M059J (cell line): Measurements from ENCODE around the gene SLC1A4. TPM values are rescaled to one million over a fixed set of nuclear protein-coding genes. Genes with fewer than 3 reads are reported as not detected.
"Not testable (repeated sequence)": the region's sequence is repeated elsewhere in the genome, so short reads cannot be mapped to it uniquely, and the experiment has no call there.

Experiments used
- DNase-seq: peaks from one replicate; pipeline ENCODE4 v3.0.0-alpha.2; 2012; ENCODE audit warnings: low read depth
- total RNA-seq: library from RNA; depleted of rRNA; stranded (reverse); fragments of >200 nt; shearing (Covaris generic); gene quantifications from 2 replicates; pipeline ENCODE4 v1.2.3, GENCODE V29; 2014

The SLC1A4 gene
- total RNA-seq, 1 experiment from 2014 or later = 15.4 TPM

DNA sequence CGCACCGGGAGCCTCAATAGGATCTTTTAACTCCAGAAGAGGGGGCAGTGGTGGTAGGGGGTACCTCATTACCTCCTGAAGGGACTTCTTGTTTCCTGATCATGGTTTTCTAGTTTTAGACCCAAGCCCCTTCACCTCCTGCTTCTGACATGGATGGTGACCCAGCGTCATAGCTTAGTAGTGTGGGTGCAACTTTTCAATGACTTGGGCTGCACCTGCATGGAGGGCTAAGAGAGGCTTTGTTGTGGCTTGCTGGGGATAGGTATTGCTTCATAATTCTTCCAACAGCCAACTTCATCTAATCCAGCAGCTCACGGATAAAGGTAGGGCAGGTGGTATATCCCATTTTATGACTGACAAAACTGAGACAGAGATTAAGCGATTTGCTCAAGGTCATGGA lies 3.0 kb downstream of the SLC1A4 start:
- DNase-seq = no peak

GRCh38 chr2:64992990-64993389 lies 3.8 kb downstream of the SLC1A4 start:
- DNase-seq = no peak

DNA sequence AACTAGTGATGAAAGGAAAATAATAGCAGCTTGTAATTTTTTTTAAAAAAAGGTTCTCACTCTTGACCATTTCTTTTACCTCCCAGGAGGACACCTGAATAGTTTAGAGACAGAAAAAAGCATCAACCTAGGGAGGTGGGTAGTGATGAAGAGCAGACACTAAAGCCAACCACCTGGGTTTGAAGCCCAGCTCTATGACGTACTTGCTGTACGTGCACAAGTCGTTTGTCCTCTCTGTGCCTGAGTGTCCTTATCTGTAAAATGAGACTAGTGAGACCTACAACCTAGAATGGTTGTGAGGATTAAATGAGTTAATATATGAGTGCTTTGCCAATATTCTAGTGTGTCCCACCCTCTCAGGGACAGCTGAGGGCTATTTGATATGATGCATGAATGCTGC lies 5.8 kb downstream of the SLC1A4 start:
- no peak for DNase-seq

GRCh38 chr2:64996871-64997307 lies 7.7 kb downstream of the SLC1A4 start:
- DNase-seq = no peak

DNA sequence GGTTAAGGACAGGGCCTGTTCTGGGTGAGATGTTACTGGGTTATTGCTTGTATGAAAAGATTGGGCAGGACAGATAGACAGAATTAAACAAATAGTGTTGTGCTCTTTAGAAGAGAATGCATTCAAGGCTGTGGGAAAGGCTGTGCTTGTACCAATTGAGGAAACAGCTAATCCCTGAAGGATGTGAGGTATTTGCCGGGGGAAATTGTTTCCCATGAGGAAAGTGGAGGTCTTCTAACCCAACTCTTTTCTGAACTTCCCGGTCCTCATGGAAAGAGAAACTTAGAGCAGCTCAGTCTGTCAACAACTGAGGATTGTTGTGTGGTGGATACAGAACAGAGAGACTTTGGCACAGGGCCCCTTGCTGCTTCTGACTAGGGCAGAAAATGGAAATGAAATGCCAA lies 9.5 kb downstream of the SLC1A4 start:
- DNase-seq = no peak

DNA sequence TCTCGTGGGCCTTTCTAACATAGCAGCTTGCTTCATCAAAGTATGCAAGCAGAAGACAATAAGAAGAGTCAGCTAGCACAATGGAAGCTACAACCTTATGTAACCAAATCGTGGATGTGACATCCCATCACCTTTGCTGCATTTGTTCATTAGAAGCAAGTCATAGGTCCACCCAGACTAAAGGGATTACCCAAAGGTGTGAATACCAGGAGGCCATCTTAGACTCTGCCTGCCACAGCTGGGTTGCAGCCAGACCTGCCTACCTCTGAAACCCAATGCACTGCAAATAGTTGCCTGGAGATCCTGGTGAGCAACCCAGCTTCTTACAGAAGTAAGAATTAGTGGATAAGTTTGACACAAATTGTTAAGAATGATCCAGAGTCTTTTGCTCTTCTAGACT lies 10.6 kb downstream of the SLC1A4 start:
- DNase-seq = no peak

GRCh38 chr2:65000644-65001043 lies 11.4 kb downstream of the SLC1A4 start:
- no peak for DNase-seq

GRCh38 chr2:65003037-65003436 lies 13.8 kb downstream of the SLC1A4 start:
- no peak for DNase-seq

DNA sequence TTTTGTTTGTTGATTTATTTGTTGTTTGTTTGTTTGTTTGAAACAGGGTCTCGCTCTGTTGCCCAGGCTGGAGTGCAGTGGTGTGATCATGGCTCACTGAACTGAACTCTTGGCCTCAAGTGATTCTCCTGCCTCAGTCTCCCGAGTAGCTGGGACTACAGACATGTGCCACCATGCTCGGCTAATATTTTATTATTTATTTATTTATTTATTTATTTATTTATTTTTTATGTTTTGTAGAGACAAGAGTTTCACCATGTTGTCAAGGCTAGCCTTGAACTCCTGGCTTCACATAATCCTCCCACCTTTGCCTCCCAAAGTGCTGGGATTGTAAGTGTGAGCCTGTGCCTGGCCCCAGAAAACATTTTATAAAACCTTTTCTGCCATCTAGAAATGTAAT lies 15.0 kb downstream of the SLC1A4 start:
- DNase-seq = not testable (repeated sequence)

DNA sequence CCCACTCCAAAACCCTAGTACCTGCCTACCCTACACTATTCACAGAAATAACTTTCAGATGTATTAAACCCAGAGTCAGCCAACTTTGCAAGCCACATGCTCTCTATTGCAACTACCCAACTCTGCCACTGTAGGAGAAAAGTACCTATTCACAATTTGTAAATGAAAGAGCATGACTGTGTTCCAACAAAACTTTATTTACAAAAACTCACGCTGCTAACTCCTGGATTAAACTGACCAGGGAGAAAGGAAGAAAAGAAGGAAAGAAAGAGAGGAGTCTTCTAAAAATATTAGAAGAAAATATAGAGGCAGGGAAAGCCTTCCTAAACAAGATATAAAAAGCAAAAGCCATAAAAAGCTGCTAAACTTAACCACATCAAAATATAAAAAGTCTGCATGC lies 24.6 kb downstream of the SLC1A4 start:
- no peak for DNase-seq

DNA sequence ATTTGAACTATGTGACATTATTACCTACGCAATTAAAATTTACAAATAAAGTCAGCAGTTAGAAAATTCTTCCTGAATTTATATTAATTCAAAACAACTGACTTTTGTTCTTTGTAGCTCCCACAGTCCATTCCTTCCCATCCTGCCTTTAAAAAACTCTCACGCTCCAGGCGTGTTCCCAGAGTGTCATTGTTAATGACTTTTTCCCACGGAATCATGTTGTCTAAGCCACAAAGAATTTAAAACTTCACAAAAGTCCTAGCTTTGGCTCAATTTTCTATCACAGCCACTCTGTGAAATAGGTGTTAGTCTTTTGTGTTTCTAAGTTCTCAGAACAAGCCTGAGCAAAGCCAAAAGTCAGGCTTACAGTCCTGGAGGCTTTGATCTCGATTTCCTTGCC lies 26.5 kb downstream of the SLC1A4 start:
- DNase-seq = peak; percentile 9

DNA sequence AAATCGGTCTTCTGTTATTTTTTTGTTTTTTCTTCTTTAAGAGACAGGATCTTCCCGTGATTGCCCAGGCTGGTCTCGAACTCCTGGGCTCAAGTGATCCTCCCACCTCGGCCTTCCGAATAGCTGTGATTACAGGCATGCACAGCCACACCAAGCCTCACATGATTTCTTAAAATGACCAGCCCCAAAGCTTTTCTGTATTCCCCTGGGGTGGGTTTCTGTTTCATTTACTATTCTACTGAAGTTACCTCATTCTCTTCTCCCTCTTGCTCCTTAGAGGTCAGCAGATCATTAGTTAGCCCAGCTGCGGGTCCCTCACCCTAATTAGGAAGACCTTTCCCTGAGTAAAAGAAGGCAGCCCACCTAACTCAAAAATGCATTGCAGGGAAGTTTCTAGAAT lies 27.6 kb downstream of the SLC1A4 start:
- no peak for DNase-seq

DNA sequence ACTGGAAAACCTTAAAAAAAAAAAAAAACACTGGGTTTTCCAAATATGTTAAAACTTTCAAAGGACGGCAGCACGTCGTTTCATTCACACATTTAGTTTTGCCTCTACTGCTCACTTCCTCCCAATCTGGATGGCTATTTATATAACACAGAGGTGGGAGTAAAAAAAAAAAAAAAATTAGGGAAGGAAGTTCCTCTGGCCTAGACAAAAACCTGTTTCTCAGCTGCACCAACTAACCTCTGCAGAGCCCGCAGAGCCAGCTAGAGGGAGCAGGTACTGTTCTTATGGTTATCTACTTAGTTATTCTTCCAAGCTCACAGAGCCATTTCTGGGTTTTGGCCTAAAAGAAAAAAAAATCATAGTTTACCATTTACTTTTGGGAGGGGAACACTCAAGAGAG lies 28.1 kb downstream of the SLC1A4 start:
- no peak for DNase-seq

GRCh38 chr2:65018141-65018582 lies 29.0 kb downstream of the SLC1A4 start:
- no peak for DNase-seq

GRCh38 chr2:65019010-65019409 lies 29.8 kb downstream of the SLC1A4 start:
- no peak for DNase-seq

GRCh38 chr2:65019675-65020195 lies 30.5 kb downstream of the SLC1A4 start:
- no peak for DNase-seq

DNA sequence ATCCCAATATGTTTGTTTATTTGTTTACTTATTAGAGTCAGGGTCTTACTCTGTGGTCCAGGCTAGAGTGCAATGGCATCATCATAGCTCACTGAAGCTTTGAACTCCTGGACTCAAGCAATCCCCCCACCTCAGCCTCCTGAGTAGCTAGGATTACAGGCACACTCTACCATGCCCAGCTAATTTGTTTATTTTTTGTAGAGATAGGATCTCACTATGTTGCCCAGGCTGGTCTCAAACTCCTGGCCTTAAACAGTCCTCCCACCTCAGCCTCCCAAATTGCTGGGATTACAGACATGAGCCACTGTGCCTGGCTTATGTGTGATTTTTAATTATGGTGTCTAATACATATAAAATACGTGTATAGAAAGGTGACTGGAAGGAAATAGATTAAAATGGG lies 31.1 kb downstream of the SLC1A4 start:
- DNase-seq = not testable (repeated sequence)

- DNase-seq = no peak
Observed at GRCh38 chr2:65020943-65021528, 31.8 kb downstream of the SLC1A4 start.

- DNase-seq = no peak
Observed at GRCh38 chr2:65021709-65022108, 32.5 kb downstream of the SLC1A4 start.

DNA sequence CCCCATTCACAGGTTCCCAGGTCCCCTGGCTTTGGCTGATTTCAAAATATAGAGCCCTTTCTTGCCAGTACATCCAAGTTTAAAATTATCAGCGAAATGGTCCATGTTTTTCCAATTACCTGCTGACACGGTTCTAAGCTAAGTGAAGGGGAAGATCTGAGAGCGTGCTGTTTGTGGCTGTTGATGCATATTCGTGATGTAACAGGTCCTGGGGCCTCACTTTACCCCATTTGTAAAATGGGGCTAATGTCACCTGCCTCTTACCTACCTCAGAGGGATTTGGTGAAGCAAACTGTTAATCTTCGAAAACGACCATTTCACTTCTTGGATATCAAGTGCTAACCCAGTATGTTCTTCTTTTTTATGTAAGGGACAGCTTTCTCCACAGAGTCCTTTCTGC lies 33.0 kb downstream of the SLC1A4 start:
- DNase-seq = no peak

GRCh38 chr2:65023742-65024141 lies 34.5 kb downstream of the SLC1A4 start:
- no peak for DNase-seq

DNA sequence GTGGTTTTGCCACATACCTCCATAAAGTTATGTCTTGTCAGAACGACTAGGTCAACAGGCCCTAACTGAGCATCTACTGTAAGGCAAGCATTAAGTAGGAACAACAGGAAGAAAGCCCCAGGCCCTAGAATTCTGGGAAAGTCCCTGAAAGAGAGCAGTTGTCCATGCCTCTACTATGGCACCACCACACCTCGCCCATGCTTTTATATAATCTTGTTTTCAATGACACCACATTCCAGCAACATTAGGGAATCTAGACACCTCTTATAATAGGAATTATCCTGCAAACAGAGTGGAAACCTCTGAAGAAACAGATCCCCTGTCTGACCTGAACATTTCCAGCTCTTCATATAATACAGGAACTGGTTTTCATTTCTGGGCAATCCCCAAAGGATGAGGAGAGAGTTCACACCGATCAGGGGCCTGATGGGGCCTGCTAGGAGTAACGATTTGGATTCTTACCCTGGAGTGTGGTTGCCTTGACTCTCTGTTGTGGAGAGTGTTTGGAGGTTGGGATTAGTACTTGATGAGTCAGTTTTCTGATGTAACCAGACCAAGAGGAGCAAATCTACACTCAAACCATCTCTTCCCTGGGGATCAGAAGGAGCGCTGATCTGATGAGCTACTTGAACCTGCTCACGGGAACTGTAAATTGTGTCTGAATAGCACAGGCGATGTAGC lies 35.1 kb downstream of the SLC1A4 start:
- peak; percentile 82 for DNase-seq

DNA sequence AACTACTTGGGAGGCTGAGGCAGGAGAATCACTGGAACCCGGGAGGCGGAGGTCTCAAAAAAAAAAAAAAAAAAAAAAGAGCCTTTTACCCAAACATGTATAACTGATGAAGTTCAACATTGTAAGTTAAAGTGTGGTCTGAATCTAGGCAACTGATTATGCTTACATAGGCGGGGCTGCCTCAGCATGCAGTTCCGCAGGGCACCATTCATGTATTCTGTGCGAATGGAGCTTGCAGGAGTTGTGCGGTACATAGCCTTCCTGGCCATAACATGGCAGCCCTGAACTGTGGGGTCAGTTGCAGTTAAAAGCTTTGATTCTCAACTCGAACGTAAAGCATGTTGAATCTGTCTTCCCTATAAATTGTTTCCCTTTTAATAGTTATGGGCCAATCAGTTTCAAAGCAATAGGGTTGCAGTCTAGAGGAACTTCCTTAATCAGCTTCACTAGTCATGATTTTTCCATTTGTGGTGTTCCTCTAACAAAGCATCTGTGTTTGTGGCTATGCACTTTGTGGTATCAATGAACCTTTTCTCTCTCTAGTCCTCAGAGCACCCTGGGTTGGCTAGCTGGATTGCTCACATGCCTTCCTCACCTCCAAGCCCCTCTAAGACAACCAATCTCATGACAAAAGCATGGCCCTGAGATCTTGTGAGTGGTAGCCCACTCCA lies 36.4 kb downstream of the SLC1A4 start:
- no peak for DNase-seq
